Common myeloid progenitor, CD34-positive (primary cell): ENCODE measurements around the gene DENND1B. TPM values are rescaled to one million over a fixed set of nuclear protein-coding genes. Genes with fewer than 3 reads are reported as not detected.
A peak's percentile ranks its signal among the peaks of the same experiment; 100 is the strongest.

Experiments
- CTCF ChIA-PET: fragments of 350-600 bp; sonication (Branson Sonifier 250); formaldehyde crosslinking; loops from one replicate; lab custom pipeline; 2021; ENCODE audit warnings: antibody characterized with exemption; lab: Charles Lee
- POLR2A ChIA-PET: fragments of 350-600 bp; sonication (Branson Sonifier 250); formaldehyde crosslinking; loops from one replicate; lab custom pipeline; 2021; ENCODE audit warnings: antibody characterized with exemption; lab: Charles Lee
- DNase-seq, 3 donors: peaks; one replicate each; pipeline versions ENCODE4 v3.0.0 to v3.0.0-alpha.2; 2013
- H3K27ac ChIP-seq, 2 experiments: 1 replicate in 1 of 2; 2 replicates in 1 of 2; pipeline ENCODE4 v1.7.0; 2013; ENCODE audit warnings: inconsistent platforms in 2 of 2, low read length in 2 of 2, mild to moderate bottlenecking in 2 of 2, low read depth in 1 of 2, moderate library complexity in 1 of 2; ENCODE audit not compliant: severe bottlenecking in 2 of 2, insufficient read depth in 1 of 2, poor library complexity in 1 of 2
- H3K27me3 ChIP-seq, 5 experiments: replicated peaks in 2 of 5; 1 replicate in 3 of 5; 2 replicates in 2 of 5; pipeline versions ENCODE4 v1.6.1 to v1.7.0; 2013; ENCODE audit warnings: low read length in 4 of 5, mild to moderate bottlenecking in 2 of 5, moderate library complexity in 2 of 5, inconsistent platforms in 1 of 5; ENCODE audit not compliant: insufficient read depth in 5 of 5, control insufficient read depth in 4 of 5
- H3K36me3 ChIP-seq, 4 experiments: 1 replicate in 2 of 4; 2 replicates in 2 of 4; pipeline versions ENCODE4 v1.6.1 to v1.7.0; 2013; ENCODE audit warnings: low read length in 3 of 4, control low read depth in 1 of 4, mild to moderate bottlenecking in 1 of 4; ENCODE audit not compliant: control insufficient read depth in 4 of 4, insufficient read depth in 4 of 4
- H3K4me1 ChIP-seq, 4 experiments: 1 replicate in 3 of 4; 2 replicates in 1 of 4; pipeline versions ENCODE4 v1.6.1 to v1.7.1; 2013; ENCODE audit warnings: low read length in 3 of 4, mild to moderate bottlenecking in 3 of 4, control low read depth in 1 of 4, inconsistent platforms in 1 of 4, moderate library complexity in 1 of 4; ENCODE audit not compliant: control insufficient read depth in 4 of 4, insufficient read depth in 4 of 4; ENCODE audit errors: control extremely low read depth in 1 of 4
- H3K4me3 ChIP-seq, 7 experiments: 1 replicate in 4 of 7; 2 replicates in 3 of 7; pipeline versions ENCODE4 v1.5.1 to v1.7.0; 2013; ENCODE audit warnings: mild to moderate bottlenecking in 7 of 7, low read length in 6 of 7, moderate library complexity in 6 of 7, inconsistent platforms in 2 of 7, low read depth in 2 of 7, control low read depth in 1 of 7; ENCODE audit not compliant: insufficient read depth in 4 of 7, control insufficient read depth in 1 of 7; ENCODE audit errors: extremely low read depth in 1 of 7
- H3K9me3 ChIP-seq, 5 experiments: 1 replicate in 4 of 5; 2 replicates in 1 of 5; pipeline versions ENCODE4 v1.6.1 to v1.7.1; 2013; ENCODE audit warnings: low read length in 4 of 5, mild to moderate bottlenecking in 2 of 5, inconsistent platforms in 1 of 5, low read depth in 1 of 5, moderate library complexity in 1 of 5; ENCODE audit not compliant: control insufficient read depth in 4 of 5, insufficient read depth in 2 of 5; ENCODE audit errors: control extremely low read depth in 1 of 5
- WGBS: methylation state at CpG from one replicate; pipeline ENCODE4 v1.1.5; 2013; ENCODE audit not compliant: insufficient coverage; 5-methylcytosine and 5-hydroxymethylcytosine counted together
- polyA plus RNA-seq: library from polyadenylated mRNA; unstranded; fragments of 120-200 nt; gene quantifications from one replicate; pipeline ENCODE4 v1.2.1, GENCODE V29; 2013

DENND1B gene
- polyA plus RNA-seq: 16.6 TPM

- peak within 1 kb of the TSS; percentile 71 to 87 for H3K27ac ChIP-seq
- DNase-seq: peak; percentile 89 to 96 (median 93)
- peaks cover 41 to 61% (median 45%) of the 10 kb centered on the region in 4 experiments for H3K4me1 ChIP-seq
- WGBS: 8% methylated on average over 40 of the region's 51 CpGs
- peak within 1 kb of the TSS; percentile 56 to 94 (median 82) for H3K4me3 ChIP-seq
- ChIA-PET POLR2A (interaction anchor here (0.5 to 1.1 kb wide), 3 partner anchors 10 to 20 kb away, joined by 3 to 4 read pairs (median 3); no protein-coding TSS in a partner anchor), CTCF (interaction anchor here (0.6 to 1.8 kb wide), 4 partner anchors 16 to 156 kb away, joined by 3 to 8 read pairs (median 4); no protein-coding TSS in a partner anchor)
- no peaks in the 10 kb centered on the region for H3K27me3 ChIP-seq
- peaks cover 0 to 9% (median 1%) of the 10 kb centered on the region in 4 experiments for H3K36me3 ChIP-seq
- H3K9me3 ChIP-seq: peaks cover 0 to 7% (median 0%) of the 10 kb centered on the region in 5 experiments
Observed at GRCh38 chr1:197775282-197776262, at the start of gene DENND1B. TSS of gene DENND1B (minus strand) at chr1:197775480. CDS start at chr1:197775155, 325 bp downstream.

- WGBS: 100% methylated on average over 2 of the region's 2 CpGs
- Histone ChIP-seq H3K4me1 (no peaks in the 10 kb centered on the region), H3K9me3 (peaks cover 0 to 4% (median 3%) of the 10 kb centered on the region in 5 experiments), H3K36me3 (no peaks in the 10 kb centered on the region), H3K27me3 (no peaks in the 10 kb centered on the region), H3K27ac (no peak overlapping the region), H3K4me3 (no peak overlapping the region)
- no peak for DNase-seq
- ChIA-PET POLR2A (no interaction called here), CTCF (interaction anchor here (1.2 kb wide), 1 partner anchor 55 kb away, joined by 4 read pairs; no protein-coding TSS in a partner anchor)
Observed at GRCh38 chr1:197814306-197814705, 39.0 kb upstream of the DENND1B start.

GRCh38 chr1:197813741-197814140 lies 38.5 kb upstream of the DENND1B start:
- Histone ChIP-seq H3K36me3 (no peaks in the 10 kb centered on the region), H3K4me3 (no peak overlapping the region), H3K27ac (no peak overlapping the region), H3K4me1 (no peaks in the 10 kb centered on the region), H3K9me3 (peaks cover 0 to 4% (median 0%) of the 10 kb centered on the region in 5 experiments), H3K27me3 (no peaks in the 10 kb centered on the region)
- WGBS: 100% methylated on average over 1 of the region's 5 CpGs
- DNase-seq: no peak
- CTCF ChIA-PET: interaction anchor here (1.2 kb wide), 1 partner anchor 55 kb away, joined by 4 read pairs; no protein-coding TSS in a partner anchor
- POLR2A ChIA-PET: no interaction called here

GRCh38 chr1:197811769-197812168 lies 36.5 kb upstream of the DENND1B start:
- H3K9me3 ChIP-seq: peaks cover 0 to 4% (median 0%) of the 10 kb centered on the region in 5 experiments
- H3K27ac ChIP-seq: no peak overlapping the region
- ChIA-PET POLR2A (no interaction called here), CTCF (no interaction called here)
- no peak for DNase-seq
- H3K4me1 ChIP-seq: no peaks in the 10 kb centered on the region
- no peak overlapping the region for H3K4me3 ChIP-seq
- H3K27me3 ChIP-seq: no peaks in the 10 kb centered on the region
- H3K36me3 ChIP-seq: no peaks in the 10 kb centered on the region
- WGBS: no CpG with 5 or more reads among the region's 1 CpG

- Histone ChIP-seq H3K27me3 (no peaks in the 10 kb centered on the region), H3K9me3 (peaks cover 0 to 4% (median 0%) of the 10 kb centered on the region in 5 experiments), H3K4me3 (no peak overlapping the region), H3K36me3 (no peaks in the 10 kb centered on the region), H3K4me1 (no peaks in the 10 kb centered on the region), H3K27ac (no peak overlapping the region)
- 73% methylated on average over 3 of the region's 4 CpGs for WGBS
- no peak for DNase-seq
- CTCF ChIA-PET: interaction anchor here (0.7 kb wide), 1 partner anchor 53 kb away, joined by 3 read pairs; no protein-coding TSS in a partner anchor
- POLR2A ChIA-PET: no interaction called here
Observed at GRCh38 chr1:197810812-197811211, 35.5 kb upstream of the DENND1B start.

- no peak for DNase-seq
- 82% methylated on average over 3 of the region's 3 CpGs for WGBS
- POLR2A ChIA-PET: no interaction called here
- no peaks in the 10 kb centered on the region for H3K36me3 ChIP-seq
- no peak overlapping the region for H3K4me3 ChIP-seq
- no peak overlapping the region for H3K27ac ChIP-seq
- CTCF ChIA-PET: interaction anchor here (1.0 kb wide), 1 partner anchor 29 kb away, joined by 3 read pairs; no protein-coding TSS in a partner anchor
- H3K4me1 ChIP-seq: no peaks in the 10 kb centered on the region
- peaks cover 0 to 4% (median 0%) of the 10 kb centered on the region in 5 experiments for H3K9me3 ChIP-seq
- H3K27me3 ChIP-seq: no peaks in the 10 kb centered on the region
Observed at GRCh38 chr1:197808880-197809279, 33.6 kb upstream of the DENND1B start.
